Activated T-helper 9 cell treated with anti-CD3 and anti-CD28 coated beads, Interleukin-2, amount 50 U/mL, for 16 hours (primary cell): ENCODE measurements around the gene RAB40C.

ENCODE experiments used
- DNase-seq: peaks from one replicate; pipeline ENCODE4 v3.0.0-alpha.2; 2020; ENCODE audit warnings: low read depth

The RAB40C gene

GRCh38 chr16:575354-576196 is 14.3 kb upstream of the RAB40C start:
- DNase-seq = no peak

GRCh38 chr16:576197-576822 is 13.6 kb upstream of the RAB40C start:
- no peak for DNase-seq

- no peak for DNase-seq
Observed at GRCh38 chr16:576823-577201, 13.1 kb upstream of the RAB40C start.

- no peak for DNase-seq
Observed at GRCh38 chr16:577796-578195, 12.1 kb upstream of the RAB40C start.

- DNase-seq = no peak
Observed at GRCh38 chr16:578232-578869, 11.5 kb upstream of the RAB40C start.

- peak; percentile 31 for DNase-seq
Observed at GRCh38 chr16:578870-579405, 10.9 kb upstream of the RAB40C start.

GRCh38 chr16:580141-580945 is 9.5 kb upstream of the RAB40C start:
- DNase-seq = no peak

- no peak for DNase-seq
Observed at GRCh38 chr16:580946-581498, 8.8 kb upstream of the RAB40C start.

- DNase-seq = no peak
Observed at GRCh38 chr16:582218-582613, 7.7 kb upstream of the RAB40C start.

GRCh38 chr16:582614-583331 is 7.1 kb upstream of the RAB40C start:
- no peak for DNase-seq

- DNase-seq = no peak
Observed at GRCh38 chr16:583470-583814, 6.4 kb upstream of the RAB40C start.

GRCh38 chr16:583815-584591 is 5.9 kb upstream of the RAB40C start:
- no peak for DNase-seq

- no peak for DNase-seq
Observed at GRCh38 chr16:585351-585750, 4.5 kb upstream of the RAB40C start.

GRCh38 chr16:586047-586644 is 3.7 kb upstream of the RAB40C start:
- DNase-seq = no peak

GRCh38 chr16:586645-587590 is 2.9 kb upstream of the RAB40C start:
- no peak for DNase-seq

GRCh38 chr16:588639-588888 is 1.3 kb upstream of the RAB40C start:
- DNase-seq = peak; percentile 56

- DNase-seq = peak; percentile 98
Observed at GRCh38 chr16:588889-589657, 793 bp upstream of the RAB40C start.

- no peak for DNase-seq
Observed at GRCh38 chr16:590188-590814, 435 bp downstream of the RAB40C start.
